BLaER1 treated with 17β-estradiol and CSF1 and Interleukin-3, amounts not matched to agents 10 nM and 100 nM (cell line): Measurements from ENCODE around the gene MBD4.

ENCODE experiments used
- H3K27ac ChIP-seq, 11 experiments: shearing (Covaris generic); formaldehyde crosslinking; 2 replicates each; pipeline ENCODE4 v1.8.1; 2022
- H3K27me3 ChIP-seq, 11 experiments: shearing (Covaris generic); formaldehyde crosslinking; 2 replicates each; pipeline ENCODE4 v1.8.1; 2022
- H3K36me3 ChIP-seq, 11 experiments: shearing (Covaris generic); formaldehyde crosslinking; 2 replicates each; pipeline ENCODE4 v1.8.1; 2022
- H3K4me1 ChIP-seq, 10 experiments: shearing (Covaris generic); formaldehyde crosslinking; 2 replicates each; pipeline ENCODE4 v1.8.1; 2022
- H3K4me2 ChIP-seq, 11 experiments: shearing (Covaris generic); formaldehyde crosslinking; 2 replicates each; pipeline ENCODE4 v1.8.1; 2022
- H3K4me3 ChIP-seq, 10 experiments: shearing (Covaris generic); formaldehyde crosslinking; 2 replicates each; pipeline ENCODE4 v1.8.1; 2022
- H3K9ac ChIP-seq, 11 experiments: shearing (Covaris generic); formaldehyde crosslinking; 2 replicates each; pipeline ENCODE4 v1.8.1; 2022
- H3K9me3 ChIP-seq, 11 experiments: shearing (Covaris generic); formaldehyde crosslinking; replicated peaks in 1 of 11; 2 replicates each; pipeline ENCODE4 v1.8.1; 2022
- H4K20me1 ChIP-seq, 11 experiments: shearing (Covaris generic); formaldehyde crosslinking; 2 replicates each; pipeline ENCODE4 v1.8.1; 2022
- Cebpa-rat ChIP-seq, 11 experiments: shearing (Covaris generic); IDR thresholded peaks; 2 replicates each; pipeline ENCODE4 v1.8.1; 2022

MBD4 gene

DNA sequence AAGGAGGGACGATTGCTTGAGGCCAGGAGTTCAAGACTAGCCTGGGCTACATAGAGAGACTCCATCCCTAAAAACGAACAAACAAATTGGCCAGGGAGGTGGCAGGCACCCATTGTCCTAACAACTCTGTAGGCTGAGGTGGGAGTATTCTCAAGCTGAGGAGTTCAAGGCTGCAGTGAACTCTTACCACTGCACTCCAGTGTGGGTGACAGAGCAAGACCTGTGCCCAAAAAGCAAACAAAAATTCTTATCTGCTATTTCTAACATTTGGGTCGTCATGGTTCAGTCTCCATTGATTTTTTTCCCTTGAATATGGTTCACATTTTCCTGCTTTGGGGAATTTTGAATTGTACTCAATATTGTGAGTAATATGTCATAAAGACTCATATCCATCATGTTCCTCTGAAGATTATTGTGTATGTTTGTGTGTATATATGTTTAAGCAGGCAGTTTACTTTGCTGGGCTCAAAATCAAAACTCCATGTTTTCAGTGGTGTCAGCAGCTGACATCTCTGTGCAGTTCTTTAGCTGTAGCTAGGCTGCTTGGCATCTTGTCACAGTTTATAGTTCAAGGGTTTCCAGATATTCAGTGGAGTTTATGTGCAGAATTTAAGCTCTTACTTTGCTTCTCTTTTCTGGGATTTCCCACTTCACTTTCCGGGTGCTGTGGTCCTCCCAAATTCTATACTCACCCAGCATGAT is 33.5 kb upstream of the MBD4 start:
- Histone ChIP-seq H3K27ac (no peak overlapping the region), H3K9ac (no peak overlapping the region), H3K4me2 (peak overlapping the region in 1 of 11 experiments; percentile 28; a peak in 1 of 22 replicates), H3K27me3 (no peaks in the 10 kb centered on the region), H3K4me1 (peaks cover 0 to 25% (median 8%) of the 10 kb centered on the region in 10 experiments; a peak in 12 of 20 replicates), H4K20me1 (no peaks in the 10 kb centered on the region), H3K4me3 (no peak overlapping the region), H3K36me3 (peaks cover 31 to 68% (median 42%) of the 10 kb centered on the region in 11 experiments), H3K9me3 (no peaks in the 10 kb centered on the region)
- no peak for TF ChIP-seq Cebpa-rat (IDR thresholded peaks at IDR 0.05)

DNA sequence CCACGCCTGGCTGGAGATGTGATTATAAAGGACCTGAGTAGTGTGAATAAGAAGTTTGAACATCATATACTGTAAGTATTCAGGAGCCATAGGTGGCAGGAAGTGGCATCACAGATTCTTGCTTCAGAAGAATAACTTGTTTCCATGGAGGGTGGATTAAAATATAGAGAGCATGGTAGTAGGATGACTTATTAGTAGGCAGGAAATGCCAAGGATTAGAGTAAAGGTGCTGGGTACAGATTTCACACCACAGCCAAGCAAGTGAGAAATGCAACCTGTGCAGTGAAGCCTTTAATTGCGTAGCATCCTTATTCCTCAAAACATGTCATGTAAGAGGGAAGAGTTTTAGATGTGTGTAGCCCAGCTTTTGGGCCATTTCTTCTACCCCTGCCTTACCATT is 31.1 kb upstream of the MBD4 start:
- Histone ChIP-seq H3K9me3 (no peaks in the 10 kb centered on the region), H3K27me3 (no peaks in the 10 kb centered on the region), H3K9ac (no peak overlapping the region), H3K27ac (no peak overlapping the region), H3K36me3 (peaks cover 12 to 59% (median 25%) of the 10 kb centered on the region in 11 experiments; a peak in 17 of 22 replicates), H3K4me1 (peaks cover 0 to 25% (median 8%) of the 10 kb centered on the region in 10 experiments; a peak in 12 of 20 replicates), H4K20me1 (no peaks in the 10 kb centered on the region), H3K4me2 (peak overlapping the region in 5 of 11 experiments; percentile 4 to 35 (median 22); a peak in 4 of 22 replicates), H3K4me3 (no peak overlapping the region)
- TF ChIP-seq Cebpa-rat (IDR thresholded peaks at IDR 0.05) = no peak

DNA sequence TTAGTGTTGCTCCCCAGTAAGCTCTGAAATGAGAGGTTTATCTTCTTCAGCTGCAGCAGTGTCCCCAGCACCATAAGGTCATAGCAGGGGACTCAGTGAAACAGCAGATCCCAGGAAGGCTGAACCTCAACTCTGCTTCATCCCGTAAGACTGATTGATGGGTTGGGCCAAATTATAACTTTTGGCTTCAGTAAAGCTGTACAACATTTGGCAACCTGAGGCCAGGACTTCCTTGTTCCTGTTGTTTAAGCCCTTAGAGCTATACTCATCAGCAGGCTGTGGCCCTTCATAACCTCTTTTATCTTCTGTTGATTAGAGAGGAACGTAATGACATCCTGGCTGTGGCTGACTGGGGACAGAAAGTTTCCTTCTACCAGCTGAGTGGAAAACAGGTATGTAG is 29.3 kb upstream of the MBD4 start:
- Histone ChIP-seq H4K20me1 (no peaks in the 10 kb centered on the region), H3K4me3 (no peak overlapping the region), H3K27ac (no peak overlapping the region), H3K36me3 (peaks cover 15 to 64% (median 23%) of the 10 kb centered on the region in 11 experiments; a peak in 17 of 22 replicates), H3K4me2 (no peak overlapping the region), H3K4me1 (peaks cover 0 to 11% (median 8%) of the 10 kb centered on the region in 10 experiments; a peak in 12 of 20 replicates), H3K9me3 (no peaks in the 10 kb centered on the region), H3K9ac (no peak overlapping the region), H3K27me3 (no peaks in the 10 kb centered on the region)
- TF ChIP-seq Cebpa-rat (IDR thresholded peaks at IDR 0.05) = no peak

DNA sequence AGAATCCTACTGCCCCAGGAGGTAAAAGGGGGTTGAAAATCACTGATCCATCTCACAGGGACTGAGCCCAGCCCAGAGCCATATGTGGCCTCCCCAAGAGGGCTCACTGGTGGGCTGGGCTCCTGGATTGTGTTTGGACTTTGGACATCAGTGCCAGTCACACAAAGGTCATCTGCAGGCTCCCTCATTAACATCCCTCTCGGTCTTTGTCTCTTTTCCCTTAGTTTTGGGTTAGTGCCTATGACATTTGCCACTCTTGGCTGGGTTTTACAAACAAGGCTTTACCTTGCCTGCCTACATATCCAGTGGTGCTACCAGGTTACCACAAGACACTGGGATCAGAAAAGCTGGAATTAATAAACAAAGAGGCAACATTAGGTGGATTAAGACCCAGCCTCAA is 28.2 kb upstream of the MBD4 start:
- Histone ChIP-seq H4K20me1 (no peaks in the 10 kb centered on the region), H3K4me1 (peaks cover 0 to 10% (median 3%) of the 10 kb centered on the region in 10 experiments; a peak in 11 of 20 replicates), H3K9me3 (no peaks in the 10 kb centered on the region), H3K27me3 (no peaks in the 10 kb centered on the region), H3K27ac (no peak overlapping the region), H3K4me2 (no peak overlapping the region), H3K36me3 (peaks cover 15 to 69% (median 23%) of the 10 kb centered on the region in 11 experiments; a peak in 17 of 22 replicates), H3K9ac (no peak overlapping the region), H3K4me3 (no peak overlapping the region)
- no peak for TF ChIP-seq Cebpa-rat (IDR thresholded peaks at IDR 0.05)

DNA sequence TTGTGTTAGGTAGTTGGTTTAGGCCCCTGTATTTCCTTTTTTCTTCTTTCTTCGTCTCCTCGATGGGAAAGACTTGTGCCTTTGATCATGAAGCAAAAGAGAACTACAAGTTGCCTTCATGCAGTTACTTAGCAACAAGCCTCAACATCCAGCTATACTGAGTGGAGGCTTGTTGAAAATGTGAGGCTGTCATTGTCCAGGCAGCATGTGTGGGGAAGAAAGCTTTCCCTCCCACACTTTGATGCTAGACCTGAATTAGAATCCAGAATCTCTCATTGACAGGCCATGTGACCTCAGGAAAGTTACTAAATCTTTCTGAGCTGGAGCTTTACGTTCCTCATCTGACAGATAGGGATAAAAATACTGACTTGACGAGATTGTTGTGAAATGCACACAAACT is 24.0 kb upstream of the MBD4 start:
- Histone ChIP-seq H4K20me1 (no peaks in the 10 kb centered on the region), H3K4me3 (no peak overlapping the region), H3K36me3 (peaks cover 14 to 64% (median 35%) of the 10 kb centered on the region in 11 experiments; a peak in 21 of 22 replicates), H3K4me1 (peaks cover 0 to 10% (median 0%) of the 10 kb centered on the region in 10 experiments; a peak in 4 of 20 replicates), H3K4me2 (no peak overlapping the region), H3K27me3 (no peaks in the 10 kb centered on the region), H3K9ac (no peak overlapping the region), H3K27ac (no peak overlapping the region), H3K9me3 (peaks cover 0 to 6% (median 0%) of the 10 kb centered on the region in 11 experiments; a peak in 2 of 22 replicates)
- TF ChIP-seq Cebpa-rat (IDR thresholded peaks at IDR 0.05) = no peak

DNA sequence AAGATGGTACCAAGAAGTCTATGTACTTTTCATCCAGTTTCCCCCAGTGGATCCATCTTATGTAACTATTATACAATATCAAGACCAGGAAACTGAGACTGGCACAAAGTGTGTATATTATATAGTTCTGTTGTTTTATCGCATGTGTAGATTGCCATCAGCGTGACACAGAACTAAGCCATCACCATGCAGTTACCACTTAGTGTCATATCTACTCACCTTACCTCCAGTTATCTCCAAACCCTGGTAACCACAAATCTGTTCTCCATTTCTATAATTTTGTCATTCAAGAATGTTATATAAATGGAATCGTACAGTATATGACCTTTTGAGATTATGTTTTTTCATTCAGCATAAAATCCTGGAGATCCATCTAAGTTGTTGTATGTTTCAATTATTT is 23.3 kb upstream of the MBD4 start:
- H3K27ac ChIP-seq = no peak overlapping the region
- no peak for TF ChIP-seq Cebpa-rat (IDR thresholded peaks at IDR 0.05)
- H3K4me1 ChIP-seq = peaks cover 0 to 10% (median 0%) of the 10 kb centered on the region in 10 experiments; a peak in 4 of 20 replicates
- peaks cover 15 to 65% (median 38%) of the 10 kb centered on the region in 11 experiments for H3K36me3 ChIP-seq
- H3K4me3 ChIP-seq = no peak overlapping the region
- H3K27me3 ChIP-seq = no peaks in the 10 kb centered on the region
- H3K9me3 ChIP-seq = peaks cover 0 to 8% (median 0%) of the 10 kb centered on the region in 11 experiments; a peak in 2 of 22 replicates
- no peaks in the 10 kb centered on the region for H4K20me1 ChIP-seq
- H3K9ac ChIP-seq = no peak overlapping the region
- no peak overlapping the region for H3K4me2 ChIP-seq

DNA sequence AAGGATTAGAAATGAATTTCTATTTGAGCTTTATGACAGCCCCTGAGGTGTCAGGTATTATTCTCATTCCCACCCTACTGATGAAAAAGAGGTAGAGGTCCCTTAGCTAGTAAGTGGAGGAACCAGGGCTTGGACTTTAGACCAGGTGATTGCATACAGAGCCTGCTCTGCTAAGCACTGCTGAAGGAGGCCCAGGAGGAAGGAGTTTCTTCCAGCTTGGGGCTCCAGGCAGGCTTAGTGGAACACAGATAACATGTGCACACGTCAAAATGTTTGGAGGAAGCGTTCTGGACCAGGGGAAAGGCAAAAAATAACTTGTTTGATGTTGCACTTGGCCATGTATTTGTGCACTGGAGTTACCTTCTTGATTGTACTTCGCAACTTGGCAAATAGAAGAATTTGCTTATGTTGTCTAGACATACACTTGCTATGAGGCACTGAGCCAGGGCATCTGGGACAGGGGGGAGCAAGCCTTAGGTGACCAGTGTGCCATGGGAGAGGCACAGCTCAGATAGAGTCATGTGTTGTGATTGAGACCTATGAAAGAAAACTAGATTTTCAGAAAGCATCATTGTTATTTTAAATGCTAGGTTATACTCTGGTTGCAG is 22.7 kb upstream of the MBD4 start:
- Histone ChIP-seq H3K9ac (no peak overlapping the region), H3K27ac (no peak overlapping the region), H3K4me2 (no peak overlapping the region)

DNA sequence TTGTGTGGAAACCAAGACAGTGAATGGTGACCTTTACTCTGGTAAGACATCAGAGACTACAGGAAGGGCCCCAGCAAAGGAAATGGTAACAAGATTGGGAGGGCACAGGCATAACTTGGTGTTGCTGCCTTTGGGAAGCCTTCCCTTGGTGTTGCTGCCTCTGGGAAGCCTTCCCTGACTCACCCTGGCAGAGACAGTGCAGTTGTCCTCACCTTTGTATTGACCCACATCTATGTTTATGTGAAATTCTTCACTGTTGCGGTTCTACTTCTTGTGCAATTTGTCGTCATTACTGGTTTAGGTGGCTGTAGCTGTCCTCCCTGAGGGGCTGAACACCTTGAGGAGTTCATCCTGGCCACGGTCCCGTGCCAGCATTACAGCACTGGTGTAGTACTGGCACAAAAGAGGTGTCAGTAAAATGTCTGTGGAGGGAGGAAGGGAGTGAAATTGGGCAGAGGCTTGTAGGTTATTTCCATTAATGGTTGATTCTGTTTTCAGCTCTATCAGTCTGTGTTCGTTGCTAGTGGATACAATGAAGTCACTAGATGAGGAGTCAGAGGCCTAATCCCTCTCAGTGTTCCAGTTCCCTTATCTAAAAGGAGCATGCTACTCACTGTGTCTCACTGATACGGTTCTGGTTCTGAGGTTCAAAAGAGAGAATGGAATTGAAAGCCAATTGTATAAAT is 21.9 kb upstream of the MBD4 start:
- Histone ChIP-seq H3K27ac (no peak overlapping the region), H3K27me3 (no peaks in the 10 kb centered on the region), H3K36me3 (peaks cover 11 to 64% (median 39%) of the 10 kb centered on the region in 11 experiments), H4K20me1 (no peaks in the 10 kb centered on the region), H3K4me1 (peaks cover 0 to 10% (median 0%) of the 10 kb centered on the region in 10 experiments; a peak in 4 of 20 replicates), H3K4me3 (no peak overlapping the region), H3K4me2 (no peak overlapping the region), H3K9me3 (peaks cover 0 to 8% (median 0%) of the 10 kb centered on the region in 11 experiments; a peak in 2 of 22 replicates), H3K9ac (no peak overlapping the region)
- no peak for TF ChIP-seq Cebpa-rat (IDR thresholded peaks at IDR 0.05)

More for the DNA sequence above, 22.7 kb upstream of the MBD4 start:
- Histone ChIP-seq H3K27me3 (no peaks in the 10 kb centered on the region), H3K9me3 (peaks cover 0 to 8% (median 0%) of the 10 kb centered on the region in 11 experiments; a peak in 2 of 22 replicates), H3K4me1 (peaks cover 0 to 10% (median 0%) of the 10 kb centered on the region in 10 experiments; a peak in 4 of 20 replicates), H4K20me1 (no peaks in the 10 kb centered on the region), H3K4me3 (no peak overlapping the region), H3K36me3 (peaks cover 11 to 62% (median 35%) of the 10 kb centered on the region in 11 experiments)
- no peak for TF ChIP-seq Cebpa-rat (IDR thresholded peaks at IDR 0.05)

DNA sequence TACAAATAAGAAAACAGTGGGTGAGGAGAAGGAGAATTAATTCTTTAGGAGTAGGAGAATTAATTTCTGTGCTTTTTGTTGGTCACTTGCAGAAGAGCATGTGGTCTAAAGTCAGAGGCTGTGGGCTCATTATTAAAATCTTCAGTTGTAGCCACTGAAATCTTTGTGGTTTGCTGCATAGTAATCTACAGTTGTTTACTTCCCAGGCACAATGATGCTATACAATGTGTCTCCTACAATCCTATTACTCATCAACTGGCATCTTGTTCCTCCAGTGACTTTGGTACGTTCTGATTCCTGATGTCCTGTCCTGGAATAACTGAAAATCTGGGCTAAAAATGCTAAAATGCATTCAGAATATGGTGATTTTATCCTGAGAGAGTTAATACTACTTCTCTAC is 21.3 kb upstream of the MBD4 start:
- Histone ChIP-seq H3K27me3 (no peaks in the 10 kb centered on the region), H3K4me1 (peaks cover 0 to 16% (median 0%) of the 10 kb centered on the region in 10 experiments; a peak in 6 of 20 replicates), H4K20me1 (no peaks in the 10 kb centered on the region), H3K4me2 (no peak overlapping the region), H3K9me3 (peaks cover 0 to 8% (median 0%) of the 10 kb centered on the region in 11 experiments; a peak in 2 of 22 replicates), H3K36me3 (peaks cover 16 to 63% (median 37%) of the 10 kb centered on the region in 11 experiments), H3K27ac (no peak overlapping the region), H3K4me3 (no peak overlapping the region), H3K9ac (no peak overlapping the region)
- TF ChIP-seq Cebpa-rat (IDR thresholded peaks at IDR 0.05) = no peak
